ENCODE data around the gene CDC42BPB. TPM values are rescaled to one million over a fixed set of nuclear protein-coding genes. Genes with fewer than 3 reads are reported as not detected.

CDC42BPB gene
- total RNA-seq, 1 experiment from 2014 or later: 96.9 TPM

GRCh38 chr14:102955636-102956408, 101.5 kb downstream of the CDC42BPB start:
- H3K27ac Mint-ChIP-seq: no peak overlapping the region
- ATAC-seq (no peak), DNase-seq (ENCODE audit: low spot score) (no peak)
- H3K9me3 Mint-ChIP-seq: no peaks in the 10 kb centered on the region
- no peak overlapping the region for H3K4me3 Mint-ChIP-seq
- POLR2A ChIA-PET: no interaction called here
- H3K36me3 Mint-ChIP-seq: peaks cover 56% of the 10 kb centered on the region
- CTCF ChIA-PET: interaction anchor here (0.7 kb wide), 1 partner anchor 261 kb away, joined by 3 read pairs; no protein-coding TSS in a partner anchor
- TF ChIP-seq STAT6 (CRISPR knock-in tag; conservative IDR thresholded peaks at IDR 0.05; ENCODE audit: low read depth): no peak
- TF ChIP-seq SP1 (CRISPR knock-in tag; conservative IDR thresholded peaks at IDR 0.05): no peak
- no peak for TF ChIP-seq ELF4 (CRISPR knock-in tag; IDR thresholded peaks at IDR 0.05; ENCODE audit: low read depth)
- no peak for TF ChIP-seq ZNF232 (CRISPR knock-in tag; IDR thresholded peaks at IDR 0.05)
- TF ChIP-seq ZNF423 (CRISPR knock-in tag; IDR thresholded peaks at IDR 0.05): no peak
- no peak for TF ChIP-seq USF2 (CRISPR knock-in tag; IDR thresholded peaks at IDR 0.05)
- no peak for TF ChIP-seq ERG (CRISPR knock-in tag; IDR thresholded peaks at IDR 0.05)
- TF ChIP-seq ZNF396 (CRISPR knock-in tag; IDR thresholded peaks at IDR 0.05; ENCODE audit: borderline replicate concordance): no peak
- TF ChIP-seq ESRRA (CRISPR knock-in tag; IDR thresholded peaks at IDR 0.05; ENCODE audit: borderline replicate concordance): no peak
- TF ChIP-seq ATF3 (CRISPR knock-in tag; conservative IDR thresholded peaks at IDR 0.05): no peak
- TF ChIP-seq ZNF317 (CRISPR knock-in tag; IDR thresholded peaks at IDR 0.05; ENCODE audit: borderline replicate concordance, low read depth): no peak
- no peak for TF ChIP-seq CREB1 (CRISPR knock-in tag; IDR thresholded peaks at IDR 0.05)
- H3K27me3 Mint-ChIP-seq (ENCODE audit: low read depth): no peaks in the 10 kb centered on the region; the same call in 1 of the 2 replicates
- no peaks in the 10 kb centered on the region for H3K4me1 Mint-ChIP-seq

- Mint-ChIP-seq H3K9me3 (no peaks in the 10 kb centered on the region), H3K27me3 (ENCODE audit: low read depth) (no peaks in the 10 kb centered on the region; the same call in 1 of the 2 replicates), H3K4me1 (no peaks in the 10 kb centered on the region), H3K36me3 (peaks cover 60% of the 10 kb centered on the region), H3K27ac (no peak overlapping the region), H3K4me3 (no peak overlapping the region)
- ATAC-seq (no peak), DNase-seq (ENCODE audit: low spot score) (no peak)
- ChIA-PET POLR2A (no interaction called here), CTCF (no interaction called here)
- TF ChIP-seq ZBTB43 (CRISPR knock-in tag; IDR thresholded peaks at IDR 0.05) (no peak), ATF2 (CRISPR knock-in tag; IDR thresholded peaks at IDR 0.05; ENCODE audit: borderline replicate concordance, low read depth) (no peak), RORB (CRISPR knock-in tag; IDR thresholded peaks at IDR 0.05) (no peak), ESRRA (CRISPR knock-in tag; IDR thresholded peaks at IDR 0.05; ENCODE audit: borderline replicate concordance) (no peak), MYBL2 (CRISPR knock-in tag; IDR thresholded peaks at IDR 0.05) (no peak), CBFB (CRISPR knock-in tag; IDR thresholded peaks at IDR 0.05; ENCODE audit: low read depth) (no peak), FOXK1 (CRISPR knock-in tag; IDR thresholded peaks at IDR 0.05) (no peak)
Measured at GRCh38 chr14:102954081-102954789, 103.1 kb downstream of the CDC42BPB start.

All from WTC11 (cell line).